IPS-15b (cell line): ENCODE data around the gene FERMT1.

Experiments
- H3K27me3 ChIP-seq: one replicate; pipeline ENCODE4 v1.6.1; 2013; ENCODE audit warnings: low read length; ENCODE audit not compliant: control insufficient read depth, insufficient read depth
- H3K36me3 ChIP-seq: one replicate; pipeline ENCODE4 v1.6.1; 2013; ENCODE audit warnings: low read length; ENCODE audit not compliant: control insufficient read depth, insufficient read depth
- H3K4me1 ChIP-seq: one replicate; pipeline ENCODE4 v1.6.1; 2013; ENCODE audit warnings: mild to moderate bottlenecking, low read length; ENCODE audit not compliant: control insufficient read depth, insufficient read depth
- H3K4me3 ChIP-seq: one replicate; pipeline ENCODE4 v1.5.1; 2013; ENCODE audit warnings: low read depth, low read length
- H3K9ac ChIP-seq: one replicate; pipeline ENCODE4 v1.6.1; 2013; ENCODE audit warnings: low read depth, mild to moderate bottlenecking, low read length
- H3K9me3 ChIP-seq: one replicate; pipeline ENCODE4 v1.6.1; 2013; ENCODE audit warnings: mild to moderate bottlenecking, low read length; ENCODE audit not compliant: control insufficient read depth, insufficient read depth

FERMT1 gene

GRCh38 chr20:6091661-6092060, 31.2 kb downstream of the FERMT1 start:
- no peak overlapping the region for H3K4me3 ChIP-seq
- H3K9me3 ChIP-seq = no peaks in the 10 kb centered on the region
- no peak overlapping the region for H3K9ac ChIP-seq
- no peaks in the 10 kb centered on the region for H3K4me1 ChIP-seq
- peaks cover 5% of the 10 kb centered on the region for H3K36me3 ChIP-seq
- H3K27me3 ChIP-seq = no peaks in the 10 kb centered on the region

GRCh38 chr20:6086868-6087267, 36.0 kb downstream of the FERMT1 start:
- Histone ChIP-seq H3K9ac (no peak overlapping the region), H3K4me3 (no peak overlapping the region), H3K27me3 (no peaks in the 10 kb centered on the region), H3K9me3 (no peaks in the 10 kb centered on the region), H3K36me3 (peaks cover 17% of the 10 kb centered on the region), H3K4me1 (no peaks in the 10 kb centered on the region)

GRCh38 chr20:6083926-6084325, 38.9 kb downstream of the FERMT1 start:
- Histone ChIP-seq H3K9ac (no peak overlapping the region), H3K36me3 (peaks cover 17% of the 10 kb centered on the region), H3K9me3 (no peaks in the 10 kb centered on the region), H3K27me3 (no peaks in the 10 kb centered on the region), H3K4me3 (no peak overlapping the region), H3K4me1 (no peaks in the 10 kb centered on the region)

- H3K36me3 ChIP-seq = peaks cover 14% of the 10 kb centered on the region
- no peak overlapping the region for H3K9ac ChIP-seq
- no peaks in the 10 kb centered on the region for H3K27me3 ChIP-seq
- H3K4me1 ChIP-seq = no peaks in the 10 kb centered on the region
- H3K4me3 ChIP-seq = no peak overlapping the region
- no peaks in the 10 kb centered on the region for H3K9me3 ChIP-seq
Observed at GRCh38 chr20:6081236-6081635, 41.6 kb downstream of the FERMT1 start.

GRCh38 chr20:6079016-6079415, 43.8 kb downstream of the FERMT1 start:
- no peak overlapping the region for H3K9ac ChIP-seq
- H3K27me3 ChIP-seq = no peaks in the 10 kb centered on the region
- H3K9me3 ChIP-seq = no peaks in the 10 kb centered on the region
- H3K4me3 ChIP-seq = no peak overlapping the region
- no peaks in the 10 kb centered on the region for H3K4me1 ChIP-seq
- H3K36me3 ChIP-seq = peaks cover 13% of the 10 kb centered on the region

GRCh38 chr20:6075428-6076219, 47.2 kb downstream of the FERMT1 start:
- H3K9me3 ChIP-seq = no peaks in the 10 kb centered on the region
- H3K4me3 ChIP-seq = no peak overlapping the region
- H3K27me3 ChIP-seq = no peaks in the 10 kb centered on the region
- peaks cover 10% of the 10 kb centered on the region for H3K36me3 ChIP-seq
- no peaks in the 10 kb centered on the region for H3K4me1 ChIP-seq
- no peak overlapping the region for H3K9ac ChIP-seq

- no peak overlapping the region for H3K9ac ChIP-seq
- H3K4me1 ChIP-seq = no peaks in the 10 kb centered on the region
- peaks cover 10% of the 10 kb centered on the region for H3K36me3 ChIP-seq
- H3K4me3 ChIP-seq = no peak overlapping the region
- H3K27me3 ChIP-seq = no peaks in the 10 kb centered on the region
- H3K9me3 ChIP-seq = no peaks in the 10 kb centered on the region
Observed at GRCh38 chr20:6074784-6075183, 48.0 kb downstream of the FERMT1 start.

GRCh38 chr20:6074145-6074561, 48.7 kb downstream of the FERMT1 start:
- H3K9ac ChIP-seq = no peak overlapping the region
- H3K36me3 ChIP-seq = peaks cover 10% of the 10 kb centered on the region
- no peaks in the 10 kb centered on the region for H3K9me3 ChIP-seq
- no peaks in the 10 kb centered on the region for H3K4me1 ChIP-seq
- H3K27me3 ChIP-seq = no peaks in the 10 kb centered on the region
- no peak overlapping the region for H3K4me3 ChIP-seq

GRCh38 chr20:6070829-6071695, 51.8 kb downstream of the FERMT1 start:
- Histone ChIP-seq H3K4me1 (no peaks in the 10 kb centered on the region), H3K9me3 (no peaks in the 10 kb centered on the region), H3K9ac (no peak overlapping the region), H3K4me3 (no peak overlapping the region), H3K27me3 (no peaks in the 10 kb centered on the region), H3K36me3 (peaks cover 4% of the 10 kb centered on the region)

- no peak overlapping the region for H3K4me3 ChIP-seq
- no peaks in the 10 kb centered on the region for H3K9me3 ChIP-seq
- no peaks in the 10 kb centered on the region for H3K36me3 ChIP-seq
- H3K27me3 ChIP-seq = no peaks in the 10 kb centered on the region
- no peaks in the 10 kb centered on the region for H3K4me1 ChIP-seq
- H3K9ac ChIP-seq = no peak overlapping the region
Observed at GRCh38 chr20:6069669-6070068, 53.2 kb downstream of the FERMT1 start.

- no peak overlapping the region for H3K9ac ChIP-seq
Observed at GRCh38 chr20:6067763-6068318, 55.0 kb downstream of the FERMT1 start.

More at GRCh38 chr20:6067763-6068318, 55.0 kb downstream of the FERMT1 start:
- Histone ChIP-seq H3K4me3 (no peak overlapping the region), H3K36me3 (no peaks in the 10 kb centered on the region), H3K4me1 (no peaks in the 10 kb centered on the region), H3K27me3 (no peaks in the 10 kb centered on the region), H3K9me3 (no peaks in the 10 kb centered on the region)
